GM21825 (cell line): ENCODE data around the gene CBX8.
"Not testable (repeated sequence)": the region's sequence is repeated elsewhere in the genome, so short reads cannot be mapped to it uniquely, and the experiment has no call there.

ENCODE experiments used
- ATAC-seq: cut with Tn5 transposase; IDR thresholded peaks from one replicate; pipeline ENCODE4 v1.9.1; 2021; ENCODE audit warnings: mild to moderate bottlenecking, moderate library complexity; ENCODE audit not compliant: unreplicated experiment

Gene CBX8

DNA sequence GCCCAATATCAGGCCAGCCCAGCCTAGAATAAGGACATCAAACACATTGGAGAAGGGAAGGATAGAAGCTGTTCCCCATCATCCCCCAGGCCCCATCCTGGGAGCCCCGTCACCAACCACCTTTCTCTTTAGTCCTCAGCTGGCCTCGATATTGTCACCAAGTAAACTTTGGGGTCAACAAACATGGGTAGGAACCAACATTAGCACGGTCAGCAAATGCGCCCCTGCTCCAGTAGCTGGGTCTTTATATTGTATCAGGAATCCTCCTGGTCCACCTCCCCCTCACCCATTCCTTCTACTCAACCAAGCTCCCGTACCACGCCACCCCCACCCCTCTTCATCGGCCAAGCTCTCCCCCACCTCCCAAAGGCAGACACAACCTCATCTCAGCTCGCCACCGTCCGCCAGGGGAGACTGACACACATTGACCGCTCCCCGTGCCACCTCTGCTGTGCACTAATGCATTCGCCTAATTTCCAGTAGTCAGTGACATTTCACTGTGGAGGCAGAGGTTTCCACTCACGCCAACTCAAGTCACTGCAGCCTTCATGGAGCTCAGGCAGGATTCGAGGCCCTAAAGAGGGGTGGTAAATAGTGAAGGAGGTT lies 39.6 kb downstream of the CBX8 start:
- ATAC-seq: no peak

DNA sequence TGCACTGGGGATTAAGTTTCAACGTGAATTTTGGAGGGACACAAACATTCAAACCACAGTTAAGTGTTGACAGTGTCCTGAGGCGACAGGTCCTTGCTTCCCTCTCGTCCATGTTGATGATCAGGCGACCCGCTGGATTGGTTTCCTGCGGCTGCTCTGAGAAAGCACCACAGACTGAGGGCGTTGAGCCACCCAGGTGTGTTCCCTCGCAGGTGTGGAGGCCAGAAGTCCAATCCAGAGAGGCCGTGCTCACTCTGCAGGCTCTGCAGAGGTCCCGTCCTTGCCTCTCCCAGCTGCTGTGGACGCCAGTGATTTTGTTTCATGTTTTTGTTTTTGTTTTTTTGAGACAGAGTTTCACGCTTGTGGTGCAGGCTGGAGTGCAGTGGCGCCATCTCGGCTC lies 41.3 kb downstream of the CBX8 start:
- ATAC-seq: no peak

DNA sequence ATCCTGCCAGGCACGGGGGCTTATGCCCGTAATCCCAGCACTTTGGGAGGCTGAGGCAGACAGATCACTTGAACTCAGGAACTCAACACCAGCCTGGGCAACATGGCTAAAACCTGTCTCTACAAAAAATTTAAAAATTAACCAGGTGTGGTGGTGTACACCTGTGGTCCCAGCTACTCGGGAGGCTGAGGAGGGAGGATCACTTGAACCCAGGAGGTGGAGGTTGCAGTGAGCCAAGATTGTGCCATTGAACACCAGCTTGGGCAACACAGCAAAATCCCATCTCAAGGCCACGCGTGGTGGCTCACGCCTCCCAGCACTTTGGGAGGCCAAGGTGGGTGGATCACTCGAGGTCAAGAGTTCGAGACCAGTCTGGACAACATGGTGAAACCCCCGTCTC lies 42.0 kb downstream of the CBX8 start:
- ATAC-seq: not testable (repeated sequence)

DNA sequence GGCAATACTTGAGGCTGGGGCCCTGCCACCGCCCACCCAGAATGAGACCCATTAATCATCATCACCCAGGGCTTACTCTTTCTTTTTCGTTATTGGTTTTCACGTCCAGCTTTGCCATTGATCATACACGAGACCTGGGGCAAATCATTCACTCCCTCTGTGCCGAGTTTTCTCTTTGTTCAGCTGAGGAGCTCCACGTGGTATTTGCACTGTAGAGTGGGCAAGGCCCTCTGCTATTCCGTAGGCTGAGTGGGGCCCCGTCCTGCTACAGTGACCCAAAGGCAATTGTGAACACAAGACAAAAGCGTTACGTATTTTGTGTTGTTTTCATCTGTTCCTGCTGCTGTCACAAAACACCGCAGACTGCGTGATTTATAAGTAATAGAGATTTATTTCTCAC lies 42.5 kb downstream of the CBX8 start:
- ATAC-seq: no peak

DNA sequence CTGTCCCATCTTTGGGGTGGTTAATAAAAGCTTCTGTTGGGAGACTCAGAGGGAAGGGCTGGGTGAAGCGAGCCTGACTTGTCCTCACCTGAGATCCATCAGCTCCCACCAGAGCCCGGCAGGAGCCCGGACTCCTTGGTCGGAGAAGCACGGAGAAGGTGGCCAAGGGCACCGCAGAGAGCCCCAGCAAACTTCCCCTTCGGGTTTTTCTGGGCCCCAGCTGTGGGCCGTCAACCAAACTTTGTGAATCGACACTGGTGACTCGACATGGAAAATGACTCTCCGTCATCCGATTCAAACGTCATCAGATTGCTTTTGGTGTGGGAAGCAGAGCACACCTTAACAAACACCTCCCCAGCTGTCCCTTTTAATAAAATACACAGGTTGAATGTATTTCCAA lies 44.7 kb downstream of the CBX8 start:
- ATAC-seq: no peak

DNA sequence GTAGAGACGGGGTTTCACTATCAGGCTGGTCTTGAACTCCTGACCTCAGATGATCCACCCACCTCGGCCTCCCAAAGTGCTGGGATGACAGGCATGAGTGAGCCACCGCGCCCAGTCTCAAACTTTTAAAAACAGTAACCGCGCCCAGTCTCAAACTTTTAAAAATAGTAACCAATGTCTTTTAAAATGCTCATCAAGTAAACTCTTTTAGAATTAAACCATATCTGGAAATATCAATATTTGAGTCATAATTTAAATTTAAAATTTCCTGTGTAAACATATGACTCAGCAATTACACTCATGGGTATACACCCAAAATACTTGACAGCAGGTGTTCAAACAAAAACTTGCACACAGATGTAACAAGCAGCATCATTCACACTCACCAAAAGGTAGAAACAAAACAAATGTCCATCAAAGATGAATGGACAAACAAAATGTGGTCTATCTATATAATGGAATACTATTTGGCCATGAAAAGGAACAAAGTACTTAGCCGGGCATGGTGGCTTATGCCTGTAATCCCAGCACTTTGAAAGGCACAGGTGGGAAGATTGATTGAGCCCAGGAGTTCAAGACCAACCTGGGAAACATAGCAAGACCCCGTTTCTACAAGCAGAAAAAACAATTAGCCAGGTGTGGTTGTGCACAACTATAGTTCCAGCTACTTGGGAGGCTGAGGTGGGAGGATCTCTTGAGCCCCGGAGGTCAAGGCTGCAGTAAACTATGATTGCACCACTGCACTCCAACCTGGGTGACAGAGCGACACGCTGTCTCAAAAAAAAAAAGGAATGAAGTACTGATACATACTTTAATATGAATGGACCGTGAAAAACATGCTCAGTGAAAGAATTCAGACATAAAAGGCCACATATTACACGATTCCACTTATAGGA lies 46.0 kb downstream of the CBX8 start:
- no peak for ATAC-seq

DNA sequence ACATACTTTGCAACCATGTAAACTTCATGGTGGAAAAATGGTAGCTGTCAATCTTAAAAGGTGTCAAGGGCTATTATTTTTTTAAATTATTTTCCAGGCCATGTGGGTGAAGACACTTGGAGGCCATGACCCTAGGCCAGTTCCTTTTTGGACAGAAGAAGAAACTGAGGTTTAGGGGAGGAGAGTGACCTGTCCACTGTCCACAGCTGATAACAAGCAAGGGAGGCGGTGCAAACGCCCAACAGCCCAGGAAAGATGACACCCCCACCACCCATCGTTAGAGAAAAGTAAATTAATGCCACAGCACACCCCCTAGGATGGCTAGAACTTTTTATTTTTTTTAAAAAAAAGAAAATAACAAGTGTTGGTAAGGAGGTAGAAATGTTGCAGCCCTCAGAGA lies 46.9 kb downstream of the CBX8 start:
- ATAC-seq: no peak

DNA sequence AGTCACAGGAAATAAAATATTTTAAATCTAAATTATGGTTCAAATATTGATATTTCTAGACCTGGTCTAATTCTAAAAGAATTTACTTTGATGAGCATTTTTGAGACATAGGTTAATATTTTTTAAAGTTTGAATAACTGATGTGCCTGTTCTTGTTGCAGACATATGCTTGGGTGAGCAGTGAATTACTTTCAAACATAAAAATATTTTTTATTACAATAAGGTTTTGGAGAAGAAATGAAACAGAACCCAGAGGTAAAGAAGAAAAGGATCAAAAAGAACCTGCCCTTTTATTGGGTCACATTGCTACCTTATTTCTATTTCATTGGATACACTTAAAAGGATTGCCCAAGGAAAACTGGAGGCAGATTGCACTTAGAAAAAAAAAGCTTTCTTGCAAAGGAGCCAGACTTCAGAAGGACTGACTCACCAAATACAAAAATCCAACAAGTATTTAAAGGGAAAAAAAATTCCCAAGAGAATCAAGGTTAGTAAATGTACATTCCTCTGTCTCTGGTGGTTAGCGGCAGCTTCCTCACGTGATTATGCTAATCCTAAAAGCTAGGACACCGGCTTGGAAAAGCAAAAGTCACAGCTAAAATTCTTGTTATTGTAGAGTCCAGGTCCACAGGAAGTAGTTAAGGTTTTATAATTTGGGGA lies 47.6 kb downstream of the CBX8 start:
- no peak for ATAC-seq

DNA sequence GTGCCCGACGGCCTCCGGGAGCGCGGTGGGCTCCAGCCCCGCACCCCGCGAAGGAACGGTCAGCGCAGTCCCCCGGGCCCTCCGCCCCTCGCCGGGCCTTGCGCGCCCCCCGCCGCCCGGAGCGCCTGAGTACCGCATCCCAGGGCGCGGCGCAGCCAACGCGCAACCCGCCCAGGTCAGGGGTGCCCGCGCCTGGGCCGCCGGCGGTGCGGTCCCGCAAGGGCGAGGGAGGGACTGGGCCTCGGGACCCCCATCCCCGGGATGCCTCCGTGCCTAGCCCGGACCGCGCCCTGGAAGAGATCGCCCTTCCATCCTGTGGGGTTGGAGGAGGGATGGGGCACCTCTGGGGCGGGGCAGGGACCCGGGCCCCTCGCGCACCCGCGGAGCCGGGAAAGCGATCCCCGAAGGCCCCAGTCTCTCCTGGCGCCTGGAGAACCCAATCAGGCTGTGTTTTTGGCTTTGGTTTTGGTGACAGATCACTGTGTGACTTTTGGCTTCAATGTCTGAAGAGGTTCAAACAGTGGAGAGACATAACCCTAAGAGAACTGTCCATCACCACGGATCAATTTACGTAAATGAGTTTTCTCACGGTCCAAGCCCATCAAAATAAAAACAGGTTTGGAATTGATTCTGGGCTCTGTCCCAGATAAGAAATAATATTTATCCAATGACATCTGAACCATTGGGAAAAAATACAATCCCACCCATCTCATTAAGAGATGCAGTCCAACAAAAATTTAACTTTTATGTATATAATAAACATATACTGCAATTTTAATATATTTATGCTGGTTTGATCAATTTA lies 48.4 kb downstream of the CBX8 start:
- no peak for ATAC-seq

DNA sequence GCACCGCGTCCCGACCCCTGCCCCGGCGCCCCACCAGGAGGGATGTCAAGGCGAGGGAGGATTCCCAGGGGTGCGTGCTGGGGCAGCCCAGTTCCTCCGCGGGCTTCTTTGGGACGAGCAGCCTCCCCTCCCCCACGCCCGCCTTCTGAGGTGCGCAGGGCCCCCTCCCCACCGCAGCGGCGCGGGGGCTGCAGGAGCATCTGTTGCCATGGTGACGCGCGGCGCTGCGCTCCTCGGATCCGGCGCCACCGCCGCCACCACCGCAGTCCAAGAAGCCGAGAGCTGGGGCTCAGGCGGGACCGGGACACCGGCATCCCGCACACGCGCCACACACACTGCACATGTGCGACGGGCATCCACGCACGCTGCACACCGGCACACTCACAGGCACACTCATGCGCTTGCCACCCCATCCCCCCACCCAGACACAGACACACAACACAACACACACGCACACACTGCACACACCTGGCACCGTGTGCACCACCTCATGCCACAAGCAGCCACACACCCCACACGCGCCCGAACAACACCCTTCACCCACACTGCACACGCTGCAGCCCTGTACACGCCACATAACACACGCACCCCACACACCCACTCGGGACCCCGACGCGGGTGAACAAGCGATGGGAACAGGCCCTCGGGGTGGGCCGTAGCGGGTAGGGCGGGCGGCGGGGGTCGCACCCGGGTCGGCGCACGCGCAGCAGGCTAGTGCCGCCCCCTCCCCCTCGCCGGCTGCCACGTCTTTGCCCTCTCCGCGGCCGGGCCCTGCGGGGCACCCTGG lies 49.2 kb downstream of the CBX8 start:
- no peak for ATAC-seq

DNA sequence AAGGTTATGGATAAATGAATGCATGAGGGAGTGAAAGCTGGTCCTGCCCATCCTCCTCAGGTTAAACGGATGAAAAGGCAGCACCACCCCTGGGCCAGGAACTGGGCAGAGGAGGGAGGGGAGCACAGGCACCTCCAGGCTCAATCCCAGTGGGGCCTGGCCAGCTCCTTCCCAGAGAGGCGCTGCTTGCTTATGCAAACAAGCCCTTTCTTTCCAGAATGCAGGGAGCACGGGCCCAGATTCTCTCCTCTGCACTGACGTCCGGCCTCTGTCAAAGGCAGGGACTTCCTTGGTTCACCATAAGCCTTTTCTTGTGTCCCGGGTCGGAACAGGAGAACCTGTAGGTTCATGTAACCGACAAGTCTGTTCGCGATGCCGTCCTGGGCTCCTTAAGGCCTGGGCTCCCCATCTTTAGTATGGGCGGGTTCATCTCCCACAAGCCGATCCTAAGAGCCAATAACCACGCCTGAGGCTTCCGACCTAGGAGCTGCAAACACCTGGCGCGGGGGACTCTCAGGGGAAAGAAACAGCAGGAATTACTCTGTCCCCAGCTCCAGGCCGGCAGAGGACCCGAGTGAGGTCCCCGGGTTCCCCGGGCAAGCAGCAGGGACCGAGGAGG lies 49.9 kb downstream of the CBX8 start:
- no peak for ATAC-seq

DNA sequence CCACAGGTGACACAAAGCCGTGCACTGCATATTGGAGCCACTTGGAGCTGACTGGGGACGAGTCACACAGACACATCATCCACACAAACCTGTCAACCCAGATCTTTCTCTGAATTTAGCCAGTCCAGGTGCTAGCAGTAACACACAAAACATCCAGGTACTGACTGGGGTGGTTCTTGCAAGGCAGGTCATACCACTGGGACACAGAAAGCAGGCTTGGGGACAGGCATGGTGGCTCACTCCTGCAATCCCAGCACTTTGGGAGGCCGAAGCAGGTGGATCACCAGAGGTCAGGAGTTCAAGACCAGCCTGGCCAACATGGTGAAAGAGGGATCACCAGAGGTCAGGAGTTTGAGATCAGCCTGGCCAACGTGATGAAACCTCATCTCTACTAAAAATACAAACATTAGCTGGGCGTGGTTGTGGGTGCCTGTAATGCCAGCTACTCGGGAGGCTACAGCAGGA lies 51.2 kb downstream of the CBX8 start:
- no peak for ATAC-seq

DNA sequence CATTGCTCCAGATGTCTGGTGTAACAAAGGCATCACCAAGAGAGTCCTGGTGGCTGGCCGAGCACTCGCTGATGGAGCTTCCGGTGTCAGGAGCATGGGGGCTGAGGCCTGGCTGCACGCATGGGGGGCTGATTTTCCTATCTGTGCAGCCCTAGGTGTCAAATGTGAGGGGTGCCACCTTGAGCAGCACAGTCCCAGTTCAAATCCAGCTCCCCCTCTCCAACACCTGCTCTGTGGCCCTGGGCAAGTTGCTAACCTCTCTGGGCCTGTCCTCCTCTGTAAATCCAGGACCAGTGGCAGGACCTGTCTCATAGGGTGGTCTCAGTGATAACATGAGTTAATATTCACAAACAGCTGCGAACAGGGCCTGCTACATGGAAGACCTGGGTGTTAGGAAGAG lies 53.3 kb downstream of the CBX8 start:
- no peak for ATAC-seq

DNA sequence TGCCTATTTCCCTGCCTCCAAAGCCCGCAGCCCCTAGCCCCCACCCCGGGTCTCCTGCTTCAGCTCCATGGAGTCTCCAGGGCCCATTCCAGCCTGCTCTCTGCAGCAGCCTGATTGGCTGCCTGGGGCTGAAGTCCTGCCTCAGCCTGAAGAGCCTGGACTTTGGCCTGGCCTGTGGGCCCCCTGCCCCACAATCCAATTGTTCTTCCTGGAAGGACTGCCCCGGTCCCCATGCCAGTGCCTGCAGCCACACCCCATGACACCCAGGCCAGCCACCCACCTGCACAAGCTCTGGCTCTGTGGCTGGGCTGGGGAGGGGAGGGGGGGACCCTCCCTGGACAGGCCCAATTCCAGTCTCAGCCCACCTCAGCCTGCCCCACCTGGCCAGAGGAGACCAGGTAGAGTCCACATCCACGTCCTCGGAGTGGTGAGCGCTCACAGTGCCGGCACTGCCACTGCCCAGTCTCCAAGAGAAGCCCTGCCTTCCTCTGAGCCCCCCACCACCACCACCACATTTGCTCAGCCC lies 53.9 kb downstream of the CBX8 start:
- no peak for ATAC-seq

DNA sequence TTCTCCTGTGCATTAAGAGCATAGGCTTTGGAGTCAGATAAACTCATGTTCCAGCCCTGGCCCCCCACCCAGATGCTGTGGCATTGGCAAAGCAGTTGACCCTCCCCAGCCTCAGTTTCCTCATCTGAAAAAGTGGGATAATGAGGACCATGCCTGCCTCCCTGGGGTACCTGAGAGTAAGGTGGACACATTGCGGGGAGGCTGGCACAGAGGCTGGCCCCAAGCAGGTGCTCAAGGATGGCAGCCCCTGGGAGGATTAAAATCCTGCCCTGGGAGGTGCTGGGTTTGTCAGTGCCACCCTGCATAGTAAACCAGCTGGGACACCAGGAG lies 54.3 kb downstream of the CBX8 start:
- no peak for ATAC-seq
